ENCODE measurements around the gene ENPP3.

DNA sequence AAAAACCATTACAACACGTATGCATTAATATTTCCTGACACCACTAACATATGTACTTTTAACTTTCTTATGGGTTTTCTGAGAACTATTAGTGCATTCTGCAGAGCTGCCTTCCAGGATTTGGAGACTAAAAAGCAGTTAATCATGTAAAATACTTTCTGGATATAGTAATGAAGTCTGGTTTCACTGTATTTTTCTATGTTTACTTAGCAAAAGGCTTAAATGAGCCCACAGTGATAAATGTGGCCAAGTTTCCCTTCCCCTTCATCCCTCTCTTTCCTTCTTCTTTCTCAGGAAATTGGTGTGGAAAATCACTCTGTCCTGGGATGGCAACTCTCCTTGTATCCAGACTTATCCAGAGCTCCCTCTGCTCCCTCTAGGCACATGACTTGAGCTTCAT lies 141.1 kb downstream of the ENPP3 start:
- TF ChIP-seq, protein P1, sequence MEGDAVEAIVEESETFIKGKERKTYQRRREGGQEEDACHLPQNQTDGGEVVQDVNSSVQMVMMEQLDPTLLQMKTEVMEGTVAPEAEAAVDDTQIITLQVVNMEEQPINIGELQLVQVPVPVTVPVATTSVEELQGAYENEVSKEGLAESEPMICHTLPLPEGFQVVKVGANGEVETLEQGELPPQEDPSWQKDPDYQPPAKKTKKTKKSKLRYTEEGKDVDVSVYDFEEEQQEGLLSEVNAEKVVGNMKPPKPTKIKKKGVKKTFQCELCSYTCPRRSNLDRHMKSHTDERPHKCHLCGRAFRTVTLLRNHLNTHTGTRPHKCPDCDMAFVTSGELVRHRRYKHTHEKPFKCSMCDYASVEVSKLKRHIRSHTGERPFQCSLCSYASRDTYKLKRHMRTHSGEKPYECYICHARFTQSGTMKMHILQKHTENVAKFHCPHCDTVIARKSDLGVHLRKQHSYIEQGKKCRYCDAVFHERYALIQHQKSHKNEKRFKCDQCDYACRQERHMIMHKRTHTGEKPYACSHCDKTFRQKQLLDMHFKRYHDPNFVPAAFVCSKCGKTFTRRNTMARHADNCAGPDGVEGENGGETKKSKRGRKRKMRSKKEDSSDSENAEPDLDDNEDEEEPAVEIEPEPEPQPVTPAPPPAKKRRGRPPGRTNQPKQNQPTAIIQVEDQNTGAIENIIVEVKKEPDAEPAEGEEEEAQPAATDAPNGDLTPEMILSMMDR (IDR thresholded peaks at IDR 0.05), result no peak
- TF ChIP-seq POLR2AphosphoS5 (IDR thresholded peaks at IDR 0.05) (no peak), POLR2A (IDR thresholded peaks at IDR 0.05) (no peak)
